NCI-H510A (cell line): ENCODE results near the gene CSRNP3.

ENCODE experiments used
- DNase-seq: peaks from one replicate; lab custom pipeline; 2025; lab: John Stamatoyannopoulos, UW

CSRNP3 gene

GRCh38 chr2:165471349-165471950 is 2.0 kb downstream of the CSRNP3 start:
- DNase-seq: no peak

GRCh38 chr2:165472922-165473321 is 3.4 kb downstream of the CSRNP3 start:
- DNase-seq: no peak

- no peak for DNase-seq
Measured at GRCh38 chr2:165474619-165475276, 5.2 kb downstream of the CSRNP3 start.

- no peak for DNase-seq
Measured at GRCh38 chr2:165475277-165476004, 5.9 kb downstream of the CSRNP3 start.

- no peak for DNase-seq
Measured at GRCh38 chr2:165479856-165480255, 10.4 kb downstream of the CSRNP3 start.

- no peak for DNase-seq
Measured at GRCh38 chr2:165494573-165494972, 25.1 kb downstream of the CSRNP3 start.

GRCh38 chr2:165497659-165498317 is 28.3 kb downstream of the CSRNP3 start:
- no peak for DNase-seq

GRCh38 chr2:165499131-165499530 is 29.6 kb downstream of the CSRNP3 start:
- no peak for DNase-seq

- DNase-seq: no peak
Measured at GRCh38 chr2:165500001-165500400, 30.5 kb downstream of the CSRNP3 start.

- no peak for DNase-seq
Measured at GRCh38 chr2:165500816-165501215, 31.3 kb downstream of the CSRNP3 start.

- DNase-seq: no peak
Measured at GRCh38 chr2:165505514-165505913, 36.0 kb downstream of the CSRNP3 start.

GRCh38 chr2:165508927-165509326 is 39.4 kb downstream of the CSRNP3 start:
- DNase-seq: no peak

GRCh38 chr2:165513479-165513878 is 44.0 kb downstream of the CSRNP3 start:
- DNase-seq: no peak

- DNase-seq: no peak
Measured at GRCh38 chr2:165518611-165519010, 49.1 kb downstream of the CSRNP3 start.

GRCh38 chr2:165522719-165523118 is 53.2 kb downstream of the CSRNP3 start:
- no peak for DNase-seq

- no peak for DNase-seq
Measured at GRCh38 chr2:165524720-165525119, 55.2 kb downstream of the CSRNP3 start.

- no peak for DNase-seq
Measured at GRCh38 chr2:165528691-165529090, 59.2 kb downstream of the CSRNP3 start.

- DNase-seq: no peak
Measured at GRCh38 chr2:165529130-165529529, 59.6 kb downstream of the CSRNP3 start.

- DNase-seq: no peak
Measured at GRCh38 chr2:165533331-165533730, 63.8 kb downstream of the CSRNP3 start.

- no peak for DNase-seq
Measured at GRCh38 chr2:165535471-165535870, 66.0 kb downstream of the CSRNP3 start.

GRCh38 chr2:165536851-165537499 is 67.5 kb downstream of the CSRNP3 start:
- no peak for DNase-seq

GRCh38 chr2:165539985-165540384 is 70.5 kb downstream of the CSRNP3 start:
- DNase-seq: no peak
